SH-SY5Y (cell line): ENCODE results near the gene DHTKD1.

Experiments
- GATA2 ChIP-seq: IDR thresholded peaks from 2 replicates; pipeline ENCODE4 v1.6.1; 2011; ENCODE audit warnings: mild to moderate bottlenecking, low read depth, low read length
- GATA3 ChIP-seq: IDR thresholded peaks from 2 replicates; pipeline ENCODE4 v1.6.1; 2011; ENCODE audit warnings: low read depth, mild to moderate bottlenecking, low read length, moderate library complexity

The DHTKD1 gene, protein sequence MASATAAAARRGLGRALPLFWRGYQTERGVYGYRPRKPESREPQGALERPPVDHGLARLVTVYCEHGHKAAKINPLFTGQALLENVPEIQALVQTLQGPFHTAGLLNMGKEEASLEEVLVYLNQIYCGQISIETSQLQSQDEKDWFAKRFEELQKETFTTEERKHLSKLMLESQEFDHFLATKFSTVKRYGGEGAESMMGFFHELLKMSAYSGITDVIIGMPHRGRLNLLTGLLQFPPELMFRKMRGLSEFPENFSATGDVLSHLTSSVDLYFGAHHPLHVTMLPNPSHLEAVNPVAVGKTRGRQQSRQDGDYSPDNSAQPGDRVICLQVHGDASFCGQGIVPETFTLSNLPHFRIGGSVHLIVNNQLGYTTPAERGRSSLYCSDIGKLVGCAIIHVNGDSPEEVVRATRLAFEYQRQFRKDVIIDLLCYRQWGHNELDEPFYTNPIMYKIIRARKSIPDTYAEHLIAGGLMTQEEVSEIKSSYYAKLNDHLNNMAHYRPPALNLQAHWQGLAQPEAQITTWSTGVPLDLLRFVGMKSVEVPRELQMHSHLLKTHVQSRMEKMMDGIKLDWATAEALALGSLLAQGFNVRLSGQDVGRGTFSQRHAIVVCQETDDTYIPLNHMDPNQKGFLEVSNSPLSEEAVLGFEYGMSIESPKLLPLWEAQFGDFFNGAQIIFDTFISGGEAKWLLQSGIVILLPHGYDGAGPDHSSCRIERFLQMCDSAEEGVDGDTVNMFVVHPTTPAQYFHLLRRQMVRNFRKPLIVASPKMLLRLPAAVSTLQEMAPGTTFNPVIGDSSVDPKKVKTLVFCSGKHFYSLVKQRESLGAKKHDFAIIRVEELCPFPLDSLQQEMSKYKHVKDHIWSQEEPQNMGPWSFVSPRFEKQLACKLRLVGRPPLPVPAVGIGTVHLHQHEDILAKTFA

GRCh38 chr10:12068449-12069269 is at the start of gene DHTKD1:
DHTKD1 (plus strand) TSS chr10:12068954; CDS start chr10:12069034, 80 bp downstream.
- TF ChIP-seq GATA3 = no peak
- TF ChIP-seq GATA2 = no peak

DNA sequence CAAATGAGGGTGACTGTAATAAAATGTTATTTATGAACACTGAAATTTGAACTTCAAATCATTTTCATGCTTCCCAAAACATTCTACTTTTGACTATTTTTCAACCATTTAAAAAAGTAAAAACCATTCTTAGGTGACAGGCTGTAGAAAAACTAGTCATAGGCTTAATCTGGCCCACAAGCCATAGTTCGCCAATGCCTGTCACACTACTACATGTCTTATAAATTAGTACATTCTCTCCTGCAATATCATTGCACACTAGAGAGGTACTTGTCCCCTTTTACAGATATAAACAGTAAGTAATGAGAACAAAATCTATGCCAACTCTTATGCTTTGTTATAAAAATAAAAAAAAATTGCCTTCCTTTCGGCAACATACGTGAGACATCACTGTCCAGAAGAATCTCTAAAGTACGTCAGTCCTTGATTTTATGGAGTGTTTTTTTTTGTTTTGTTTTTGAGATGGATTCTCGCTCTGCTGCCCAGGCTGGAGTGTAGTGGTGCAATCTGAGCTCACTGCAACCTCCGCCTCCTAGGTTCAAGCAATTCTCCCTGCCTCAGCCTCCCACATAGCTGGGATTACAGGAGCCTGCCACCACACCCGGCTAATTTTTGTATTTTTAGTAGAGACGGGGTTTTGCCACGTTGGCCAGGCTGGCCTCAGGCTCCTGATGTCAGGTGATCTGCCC is 49.3 kb upstream of the DHTKD1 start:
- no peak for TF ChIP-seq GATA3
- no peak for TF ChIP-seq GATA2

DNA sequence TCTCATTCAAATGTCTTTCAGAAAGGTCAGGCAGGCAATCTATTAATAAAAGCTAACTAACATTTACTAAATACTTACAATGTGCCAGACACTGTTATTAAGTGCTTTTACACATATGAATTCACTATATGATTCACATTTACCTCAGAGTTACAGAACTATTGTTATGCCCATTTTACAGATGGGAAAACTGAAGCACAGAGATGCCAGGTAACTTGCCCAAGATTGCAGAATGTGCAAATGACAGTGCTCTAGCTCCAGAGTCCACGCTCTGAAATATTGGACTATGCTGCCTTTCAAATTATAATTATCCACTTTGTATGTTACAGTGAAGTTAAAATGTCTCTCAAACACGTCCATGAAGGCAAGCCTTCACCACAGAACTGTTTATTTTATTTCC is 48.2 kb upstream of the DHTKD1 start:
- TF ChIP-seq GATA3 (no peak), GATA2 (no peak)

DNA sequence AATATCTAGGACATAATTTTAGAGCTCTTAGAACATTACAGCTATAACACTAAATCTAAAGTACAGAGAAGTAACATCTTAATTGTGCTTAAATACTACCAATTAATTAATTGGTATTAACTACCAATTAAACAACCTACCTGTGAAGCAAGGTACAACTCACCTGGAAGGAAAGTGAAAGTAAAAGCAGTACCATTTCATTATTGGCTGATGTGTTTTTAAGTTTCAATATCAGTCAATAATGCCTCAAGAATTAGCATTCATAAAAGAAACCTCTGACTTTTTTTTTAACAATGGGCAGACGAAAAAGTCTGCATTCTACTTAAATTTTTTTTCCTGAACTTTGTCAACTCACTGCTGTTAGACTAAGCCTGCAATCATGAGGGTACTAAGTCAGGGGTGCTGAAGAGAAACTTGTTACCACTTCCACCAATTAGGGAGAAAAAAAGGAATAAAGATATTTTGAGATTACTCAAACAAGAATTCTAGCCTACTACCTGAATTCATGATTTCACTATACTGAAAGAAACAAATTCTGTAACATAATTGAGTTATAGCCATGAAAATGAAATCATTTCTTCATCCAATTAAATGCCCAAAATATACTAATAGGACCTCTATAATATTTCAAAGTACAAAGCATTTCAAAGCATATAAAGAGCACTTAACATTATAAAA is 46.0 kb upstream of the DHTKD1 start:
- TF ChIP-seq GATA3 (no peak), GATA2 (no peak)

GRCh38 chr10:12025591-12025990 is 43.2 kb upstream of the DHTKD1 start:
- no peak for TF ChIP-seq GATA3
- TF ChIP-seq GATA2 = no peak

GRCh38 chr10:12027539-12027938 is 41.2 kb upstream of the DHTKD1 start:
- TF ChIP-seq GATA3 (no peak), GATA2 (no peak)

DNA sequence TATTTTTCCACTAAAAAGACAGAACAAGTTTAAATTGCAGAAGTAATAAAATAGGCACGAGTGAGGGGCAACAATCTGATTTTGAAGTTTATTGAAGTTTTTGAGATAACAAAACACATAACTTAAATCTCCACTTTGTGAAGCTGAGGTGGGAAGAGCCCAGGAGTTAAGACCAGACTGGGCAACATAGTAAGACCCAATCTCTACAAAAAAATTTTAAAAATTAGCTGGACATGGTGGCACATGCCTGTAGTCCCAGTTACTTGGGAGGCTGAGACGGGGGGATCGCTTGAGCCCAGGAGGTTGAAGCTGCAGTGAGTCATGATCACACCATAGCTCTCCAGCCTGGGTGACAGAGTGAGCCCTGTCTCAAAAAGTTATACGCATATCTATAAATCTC is 37.4 kb upstream of the DHTKD1 start:
- TF ChIP-seq GATA3 = no peak
- no peak for TF ChIP-seq GATA2

DNA sequence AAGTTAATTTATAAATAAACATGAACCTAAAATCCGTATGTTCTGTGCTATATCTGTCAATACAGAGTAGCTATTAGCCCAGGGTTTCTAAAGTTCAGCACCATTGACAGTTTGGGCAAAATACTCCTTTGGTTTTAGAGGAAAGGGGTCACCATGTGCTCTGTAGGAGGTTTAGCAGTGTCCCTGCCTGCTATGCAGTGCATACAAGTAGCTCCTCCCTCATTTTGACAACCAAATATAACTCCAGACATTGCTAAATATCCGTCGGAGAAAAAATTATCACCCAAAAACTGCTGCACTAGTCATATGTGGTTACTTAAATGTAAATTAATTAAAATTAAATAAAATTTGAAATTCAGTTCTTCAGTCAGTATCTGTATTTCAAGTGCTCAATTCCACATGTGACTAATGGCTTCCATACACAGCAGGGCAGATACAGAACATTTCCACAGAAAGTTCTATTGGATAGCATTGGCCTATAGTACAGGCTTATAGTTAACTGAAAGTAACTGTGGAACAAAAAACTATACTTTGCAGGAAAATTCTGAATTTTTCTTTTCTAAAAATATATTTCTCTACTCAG is 32.6 kb upstream of the DHTKD1 start:
- no peak for TF ChIP-seq GATA3
- TF ChIP-seq GATA2 = no peak

DNA sequence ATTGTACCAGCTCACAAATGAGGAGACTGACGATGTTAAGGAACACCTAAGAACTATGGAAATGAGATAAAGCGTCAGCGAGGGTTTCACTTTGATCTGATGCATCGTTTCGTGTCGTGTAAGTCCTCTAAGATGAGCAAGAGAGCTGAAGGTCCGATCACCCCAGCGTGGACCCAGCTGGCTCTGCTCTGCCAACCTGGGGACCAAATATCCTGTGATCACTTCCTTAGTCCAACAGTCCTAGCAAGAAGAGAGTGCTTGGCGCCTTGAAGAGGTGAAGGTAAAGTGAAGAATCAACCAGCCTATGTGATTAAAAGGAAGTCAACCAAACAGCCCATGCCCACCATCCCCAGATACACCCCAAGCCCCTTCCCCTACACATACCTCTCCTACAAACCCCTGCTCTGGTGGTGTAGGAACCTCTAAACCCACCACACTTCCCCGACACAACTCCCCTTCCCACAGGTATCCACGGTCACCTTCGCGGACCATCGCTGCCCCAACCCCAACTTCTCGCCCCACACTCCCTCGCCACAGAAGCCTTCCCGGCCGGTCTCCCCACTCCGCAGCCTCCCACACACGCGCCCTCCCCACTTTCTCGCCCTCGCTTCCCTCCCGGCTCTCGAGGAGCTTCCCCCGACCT is 26.9 kb upstream of the DHTKD1 start:
- TF ChIP-seq GATA3 = no peak
- no peak for TF ChIP-seq GATA2

GRCh38 chr10:12042409-12042796 is 26.4 kb upstream of the DHTKD1 start:
- TF ChIP-seq GATA2 = no peak
- no peak for TF ChIP-seq GATA3

GRCh38 chr10:12042797-12043651 is 25.7 kb upstream of the DHTKD1 start, which contains the start of gene UPF2:
UPF2 (minus strand) TSS chr10:12042809; CDS start chr10:12035423, 7,386 bp downstream.
- TF ChIP-seq GATA2 = no peak
- no peak for TF ChIP-seq GATA3

- TF ChIP-seq GATA2 = no peak
Observed at GRCh38 chr10:12045596-12045995, 23.2 kb upstream of the DHTKD1 start.
